HTERT RPE-1 (cell line): ENCODE measurements around the gene PPP1R2B.
"Not testable (repeated sequence)": the region's sequence is repeated elsewhere in the genome, so short reads cannot be mapped to it uniquely, and the experiment has no call there.

Experiments
- in situ Hi-C: fragments of 300-500 bp; cut with MboI; formaldehyde crosslinking; loops from 4 replicates; pipeline ENCODE4 v1.14.3; 2020; ENCODE audit warnings: low sequenced_read_pairs

Gene PPP1R2B

DNA sequence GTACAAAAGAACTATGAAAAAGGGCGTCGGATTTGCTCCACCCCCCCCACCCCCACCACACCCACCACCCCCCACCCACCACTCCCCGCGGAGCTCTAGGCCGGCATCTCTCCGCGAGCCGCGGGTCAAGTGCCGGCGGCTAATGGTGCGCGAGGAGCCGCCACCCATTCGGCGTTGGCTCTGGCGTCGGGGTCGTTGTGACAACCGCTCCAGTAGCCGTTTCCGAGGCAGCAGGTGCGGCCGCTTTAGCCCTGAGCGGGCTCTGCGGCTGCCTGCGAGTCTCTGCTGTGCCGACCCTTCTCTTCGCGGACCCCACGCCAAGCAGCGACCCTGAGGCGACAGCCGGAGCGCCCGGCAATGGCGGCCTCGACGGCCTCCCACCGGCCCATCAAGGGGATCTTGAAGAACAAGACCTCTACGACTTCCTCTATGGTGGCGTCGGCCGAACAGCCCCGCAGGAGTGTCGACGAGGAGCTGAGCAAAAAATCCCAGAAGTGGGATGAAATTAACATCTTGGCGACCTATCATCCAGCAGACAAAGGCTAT is at the start of gene PPP1R2B:
PPP1R2B (plus strand) TSS at position 90 of the 546 bp plus-strand sequence; CDS start at position 358, 268 bp downstream.
- in situ Hi-C loops: no loop called here

DNA sequence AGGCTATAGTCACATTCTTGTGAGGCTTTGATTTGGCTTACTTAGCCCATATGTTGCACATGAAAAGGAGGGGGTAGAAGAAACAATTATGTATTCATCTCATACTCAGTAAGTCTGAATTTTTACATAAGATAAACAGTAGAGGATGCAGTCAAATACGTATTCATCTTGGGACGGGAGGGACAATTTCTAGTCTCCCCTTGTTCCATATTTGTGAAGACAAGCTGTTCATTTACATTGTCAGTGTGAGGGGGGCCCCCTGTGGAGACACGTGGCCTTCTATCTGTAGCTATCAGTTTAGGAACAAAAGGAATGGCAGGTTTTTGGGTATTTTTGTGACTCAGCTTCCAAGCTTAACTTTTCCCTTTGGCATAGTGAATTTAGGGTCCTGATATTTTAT is 49.2 kb upstream of the PPP1R2B start:
- in situ Hi-C loops: no loop called here

DNA sequence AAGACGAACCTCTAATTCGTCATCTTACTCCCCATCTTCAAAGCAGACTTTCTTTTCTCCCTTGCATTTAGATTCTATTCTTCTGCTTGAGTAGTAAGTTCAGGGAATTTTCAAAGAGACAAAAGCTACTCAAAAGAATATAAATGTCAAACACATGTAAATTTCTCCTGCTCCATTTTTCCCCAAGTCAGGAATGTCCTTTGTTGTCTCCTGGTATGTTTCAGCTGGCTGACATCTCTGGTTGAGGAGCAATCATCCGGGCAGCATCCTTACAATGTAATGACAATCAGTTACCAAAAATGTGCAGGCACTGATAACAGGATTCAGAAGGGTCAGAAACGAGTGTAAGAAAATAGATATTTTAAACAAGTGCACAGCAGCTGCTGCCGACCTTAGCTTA is 47.6 kb upstream of the PPP1R2B start:
- in situ Hi-C loops: no loop called here

- in situ Hi-C loops: no loop called here
These were observed 46.7 kb upstream of the PPP1R2B start for GRCh38 chr5:156803404-156803803.

DNA sequence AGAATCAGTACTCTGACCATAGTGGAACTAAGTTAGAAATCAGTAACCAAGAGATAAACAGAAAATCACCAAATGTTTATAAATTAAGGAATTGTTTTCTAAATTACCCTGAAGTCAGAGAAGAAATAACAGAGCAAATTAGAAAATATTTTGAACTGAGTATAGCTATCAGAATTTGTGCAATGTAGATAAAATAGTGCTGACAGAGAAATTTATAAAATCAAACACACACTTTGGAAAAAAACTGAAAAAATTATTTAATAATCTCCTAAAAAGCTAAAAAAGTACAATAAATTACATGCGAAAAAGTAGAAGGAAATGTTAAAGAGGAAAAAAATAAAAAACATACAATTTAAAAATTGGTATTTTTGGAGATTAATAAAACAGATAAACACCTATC is 37.1 kb upstream of the PPP1R2B start:
- in situ Hi-C loops: no loop called here

- in situ Hi-C loops: no loop called here
These were observed 34.0 kb upstream of the PPP1R2B start for GRCh38 chr5:156815988-156816599.

DNA sequence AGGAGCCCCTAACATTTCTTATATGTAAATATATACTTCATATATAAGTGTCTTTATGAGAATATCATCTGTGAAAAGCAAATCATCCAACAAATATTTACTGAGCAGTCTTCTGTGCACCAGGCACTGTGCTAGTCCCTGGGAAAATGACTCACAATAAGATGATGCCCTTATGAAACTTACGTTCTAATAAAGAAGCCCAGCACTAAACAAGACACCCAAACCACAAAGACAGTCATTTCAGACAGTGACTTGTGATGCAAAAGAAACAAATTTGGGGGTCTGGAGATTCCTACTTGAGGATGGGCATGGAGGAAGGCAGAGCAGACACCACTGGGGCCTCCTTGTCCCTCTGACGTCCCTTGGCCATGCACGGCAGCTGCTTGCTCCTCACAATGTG is 30.6 kb upstream of the PPP1R2B start:
- in situ Hi-C loops: no loop called here

DNA sequence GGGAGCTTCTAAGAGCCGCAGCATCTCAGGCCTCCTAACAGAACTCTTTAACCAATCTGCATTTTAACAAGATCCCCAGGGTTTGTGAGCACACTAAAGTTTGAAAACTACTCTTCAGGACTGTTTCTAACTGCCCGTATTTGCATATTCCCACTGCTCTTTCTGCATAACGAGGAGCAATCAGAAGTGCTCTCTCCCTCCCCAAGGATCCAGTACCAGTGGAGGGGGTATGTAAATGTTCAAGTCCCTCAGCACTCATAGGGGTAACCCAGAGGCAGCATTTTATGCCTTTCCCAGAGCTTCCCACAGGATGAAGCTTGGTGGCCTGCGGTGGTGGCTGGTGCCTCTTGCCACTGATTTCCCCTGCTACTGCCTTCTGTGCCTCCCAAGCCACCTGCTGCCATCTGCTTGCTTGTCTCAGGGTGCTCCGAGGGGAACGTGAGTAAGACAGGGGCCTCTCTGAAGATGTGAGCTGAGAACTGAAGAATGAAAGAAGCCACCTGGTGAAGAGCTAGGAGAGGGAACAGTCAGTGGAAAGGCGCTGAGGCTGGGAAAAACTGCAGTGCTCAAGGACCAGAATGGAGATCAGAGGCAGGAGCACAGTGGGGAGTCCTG is 30.0 kb upstream of the PPP1R2B start:
- in situ Hi-C loops: no loop called here

- in situ Hi-C loops: no loop called here
These were observed 25.9 kb upstream of the PPP1R2B start for GRCh38 chr5:156824241-156824640.

- in situ Hi-C loops: no loop called here
These were observed 25.3 kb upstream of the PPP1R2B start for GRCh38 chr5:156824800-156825199.

DNA sequence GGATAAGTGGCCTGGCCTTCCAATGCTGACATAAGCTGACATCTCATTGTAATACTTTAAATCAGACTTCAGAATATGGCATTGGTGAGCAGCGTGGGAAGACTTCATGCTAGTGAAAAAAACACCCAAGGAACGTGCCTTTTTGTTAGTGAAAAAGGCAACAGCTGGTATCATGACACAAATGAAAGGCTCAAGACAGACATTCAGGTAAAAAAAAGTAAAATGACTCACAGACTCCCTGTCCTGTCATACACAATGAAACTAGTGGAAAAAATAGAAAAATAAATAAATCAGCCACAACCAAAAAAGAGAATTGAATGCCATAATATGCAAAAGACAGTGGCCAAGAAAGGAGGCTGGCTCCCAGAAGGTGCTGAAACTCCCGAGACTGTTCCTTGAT is 24.4 kb upstream of the PPP1R2B start:
- in situ Hi-C loops: no loop called here

DNA sequence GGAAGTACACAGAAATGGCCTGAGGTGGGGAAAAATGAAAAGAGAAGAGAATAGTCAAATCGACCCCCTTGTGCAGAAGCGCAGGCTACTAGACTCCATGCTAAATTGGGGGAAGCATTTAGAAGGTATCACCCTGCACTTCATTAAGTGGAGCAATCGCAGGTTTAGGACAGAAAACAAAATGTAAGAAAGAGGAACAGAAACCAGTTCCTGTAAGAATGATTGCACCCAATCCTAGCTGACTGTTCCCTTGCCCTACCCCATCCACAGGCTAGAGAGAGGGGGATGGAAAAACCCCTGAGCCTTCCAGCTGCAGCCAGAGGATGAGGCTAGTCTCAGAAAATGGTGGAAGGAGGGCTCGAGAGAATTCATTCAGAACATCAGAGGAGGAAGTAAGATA is 23.9 kb upstream of the PPP1R2B start:
- in situ Hi-C loops: no loop called here

GRCh38 chr5:156834916-156835315 is 15.2 kb upstream of the PPP1R2B start:
- in situ Hi-C loops: no loop called here

GRCh38 chr5:156835905-156836304 is 14.2 kb upstream of the PPP1R2B start:
- in situ Hi-C loops: no loop called here

DNA sequence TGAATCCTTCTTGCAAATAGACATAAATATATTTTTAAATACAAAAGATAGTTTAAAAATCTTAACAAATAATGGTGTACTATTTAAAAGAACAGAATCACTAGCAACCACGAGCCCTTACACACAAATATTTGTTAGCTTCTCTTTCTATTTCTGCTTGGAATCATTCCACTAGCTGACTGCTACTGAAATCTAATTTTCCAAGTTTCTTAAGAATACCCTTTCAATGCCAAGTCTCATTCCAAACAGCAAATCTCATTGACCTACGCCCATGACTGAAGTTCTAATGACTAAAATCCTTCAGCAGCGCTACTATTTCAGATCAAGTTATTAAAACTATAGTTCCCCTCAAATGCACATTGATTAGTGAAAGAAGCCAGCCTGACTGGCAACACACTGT is 13.2 kb upstream of the PPP1R2B start:
- in situ Hi-C loops: no loop called here

GRCh38 chr5:156838961-156839360 is 11.1 kb upstream of the PPP1R2B start:
- in situ Hi-C loops: no loop called here

DNA sequence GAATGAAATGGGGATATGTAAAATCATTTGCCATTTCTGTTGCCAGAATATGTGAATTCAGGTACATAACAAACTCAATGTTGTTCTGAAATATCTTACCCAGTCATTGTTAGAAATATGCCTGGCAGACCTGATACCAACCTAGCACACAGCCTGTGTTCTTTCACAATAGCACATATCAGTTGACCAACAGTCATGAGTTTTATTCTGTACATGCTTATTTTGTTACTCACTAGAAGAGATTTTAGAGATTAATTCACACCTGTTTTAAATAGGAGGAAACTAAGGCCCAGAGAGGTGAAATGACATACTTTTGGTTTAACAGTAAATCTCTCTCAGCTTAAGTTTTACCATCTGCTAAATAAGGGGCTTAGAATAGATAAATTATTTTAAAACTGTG is 8.4 kb upstream of the PPP1R2B start:
- in situ Hi-C loops: no loop called here

DNA sequence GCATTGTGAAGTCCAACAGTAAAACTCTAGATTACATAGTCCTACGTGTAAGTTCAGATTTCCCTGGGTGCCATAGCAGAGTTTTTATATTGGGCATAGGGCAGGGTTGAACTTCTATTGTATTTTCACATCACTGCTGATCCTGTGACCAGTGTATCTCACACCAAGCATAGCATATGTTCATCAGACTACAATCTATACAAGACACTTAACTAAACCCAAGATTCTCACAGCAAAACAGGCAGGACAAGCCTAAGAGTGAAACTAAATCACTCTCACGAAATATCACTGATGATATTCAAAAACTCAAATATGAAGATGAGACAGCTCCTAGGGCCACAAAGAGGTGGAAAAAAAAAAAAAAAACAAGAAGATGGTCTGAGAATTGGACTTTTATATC is 3.2 kb upstream of the PPP1R2B start:
- in situ Hi-C loops: no loop called here

GRCh38 chr5:156848447-156848846 is 1.6 kb upstream of the PPP1R2B start:
- in situ Hi-C loops: not testable (repeated sequence)

DNA sequence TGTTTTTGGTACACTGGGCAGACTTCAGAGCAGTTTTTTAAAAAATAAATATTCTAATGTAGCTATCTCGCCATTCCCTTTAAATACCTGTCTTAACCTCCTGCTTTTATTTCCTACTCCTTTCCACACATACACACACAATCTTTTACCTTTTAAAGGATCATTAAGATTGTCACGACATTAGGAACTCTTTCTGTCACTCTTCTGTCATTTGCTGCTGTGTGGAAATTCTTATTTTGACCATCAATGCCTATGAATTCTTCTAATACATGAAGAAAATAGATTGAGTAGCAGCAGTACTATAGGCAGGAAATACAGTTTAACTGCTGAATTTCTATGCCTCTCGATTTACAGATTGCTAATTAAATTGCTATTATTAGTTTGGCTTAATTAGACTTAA is 1.8 kb downstream of the PPP1R2B start:
- in situ Hi-C loops: no loop called here

DNA sequence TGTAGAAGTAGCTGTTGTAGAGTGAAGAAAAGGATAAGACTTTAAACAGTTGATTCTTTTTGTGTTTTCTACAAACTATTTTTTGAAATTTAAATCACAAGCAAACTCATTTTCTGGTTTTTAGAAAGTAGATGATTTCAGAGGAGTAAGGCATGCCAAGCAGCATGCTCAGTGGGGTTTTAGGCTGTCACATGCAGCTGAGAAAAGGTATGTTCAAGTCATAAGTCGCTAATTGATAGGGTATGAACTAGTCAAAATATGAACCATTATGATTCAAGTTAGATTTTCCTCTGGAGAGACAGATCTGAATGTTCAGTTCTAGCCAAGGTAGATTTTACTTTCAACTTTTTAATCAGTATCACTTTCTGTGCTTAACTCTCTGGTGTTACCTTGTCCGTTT is 3.0 kb downstream of the PPP1R2B start:
- in situ Hi-C loops: not testable (repeated sequence)

GRCh38 chr5:156865427-156865826 is 15.3 kb downstream of the PPP1R2B start:
- in situ Hi-C loops: no loop called here

- in situ Hi-C loops: no loop called here
These were observed 20.4 kb downstream of the PPP1R2B start for GRCh38 chr5:156870498-156870839.
